ENCODE data around the gene DCTD.

Gene DCTD

GRCh38 chr4:182921608-182922007, 4.4 kb upstream of the DCTD start:
- FAIRE-seq (no peak), DNase-seq (ENCODE audit: insufficient read length, low spot score) (no peak)
- no peak for TF ChIP-seq CTCF (IDR thresholded peaks at IDR 0.05; ENCODE audit: insufficient read depth, missing control alignments)

GRCh38 chr4:182920676-182921075, 3.5 kb upstream of the DCTD start:
- TF ChIP-seq CTCF (IDR thresholded peaks at IDR 0.05; ENCODE audit: insufficient read depth, missing control alignments): no peak
- FAIRE-seq: no peak
- no peak for DNase-seq (ENCODE audit: insufficient read length, low spot score)

- DNase-seq (ENCODE audit: insufficient read length, low spot score) (no peak), FAIRE-seq (no peak)
- TF ChIP-seq CTCF (IDR thresholded peaks at IDR 0.05; ENCODE audit: insufficient read depth, missing control alignments): no peak
Measured at GRCh38 chr4:182918791-182919302, 1.7 kb upstream of the DCTD start.

- FAIRE-seq: no peak
- TF ChIP-seq CTCF (IDR thresholded peaks at IDR 0.05; ENCODE audit: insufficient read depth, missing control alignments): no peak
- no peak for DNase-seq (ENCODE audit: insufficient read length, low spot score)
Measured at GRCh38 chr4:182918044-182918607, 940 bp upstream of the DCTD start.

- no peak for TF ChIP-seq CTCF (IDR thresholded peaks at IDR 0.05; ENCODE audit: insufficient read depth, missing control alignments)
- DNase-seq (ENCODE audit: insufficient read length, low spot score): no peak
- no peak for FAIRE-seq
Measured at GRCh38 chr4:182916483-182917181, 554 bp downstream of the DCTD start.

GRCh38 chr4:182914357-182914756, 2.8 kb downstream of the DCTD start:
- no peak for TF ChIP-seq CTCF (IDR thresholded peaks at IDR 0.05; ENCODE audit: insufficient read depth, missing control alignments)

GRCh38 chr4:182913621-182914020, 3.6 kb downstream of the DCTD start:
- DNase-seq (ENCODE audit: insufficient read length, low spot score) (no peak), FAIRE-seq (no peak)
- TF ChIP-seq CTCF (IDR thresholded peaks at IDR 0.05; ENCODE audit: insufficient read depth, missing control alignments): no peak

More at GRCh38 chr4:182914357-182914756, 2.8 kb downstream of the DCTD start:
- DNase-seq (ENCODE audit: insufficient read length, low spot score) (no peak), FAIRE-seq (no peak)
